NCI-H187 treated with DMSO at 0.1 percent for 48 hours (cell line): Measurements from ENCODE around the gene MYOC.
"Not testable (repeated sequence)": the region's sequence is repeated elsewhere in the genome, so short reads cannot be mapped to it uniquely, and the experiment has no call there.

Experiments used
- DNase-seq: peaks from one replicate; lab custom pipeline; 2025; lab: John Stamatoyannopoulos, UW

MYOC gene

GRCh38 chr1:171606402-171606941 lies 46.0 kb downstream of the MYOC start:
- no peak for DNase-seq

GRCh38 chr1:171603042-171603441 lies 49.4 kb downstream of the MYOC start:
- DNase-seq, result not testable (repeated sequence)

- no peak for DNase-seq
Measured at GRCh38 chr1:171600862-171601261, 51.6 kb downstream of the MYOC start.

- not testable (repeated sequence) for DNase-seq
Measured at GRCh38 chr1:171600310-171600709, 52.2 kb downstream of the MYOC start.

GRCh38 chr1:171597203-171597602 lies 55.3 kb downstream of the MYOC start:
- DNase-seq, result no peak

- no peak for DNase-seq
Measured at GRCh38 chr1:171596705-171597104, 55.8 kb downstream of the MYOC start.

GRCh38 chr1:171596119-171596518 lies 56.4 kb downstream of the MYOC start:
- DNase-seq, result no peak

GRCh38 chr1:171595324-171595723 lies 57.2 kb downstream of the MYOC start:
- no peak for DNase-seq

- DNase-seq, result no peak
Measured at GRCh38 chr1:171590022-171590421, 62.5 kb downstream of the MYOC start.

- no peak for DNase-seq
Measured at GRCh38 chr1:171588230-171588629, 64.3 kb downstream of the MYOC start.

- DNase-seq, result no peak
Measured at GRCh38 chr1:171585715-171586114, 66.8 kb downstream of the MYOC start.
